Measurements from ENCODE around the gene SDHAF2. TPM values are rescaled to one million over a fixed set of nuclear protein-coding genes. Genes with fewer than 3 reads are reported as not detected.

Gene SDHAF2
- total RNA-seq, 4 donors from 2014 or later, result 32.1 to 84.4 (median 53.8) TPM

GRCh38 chr11:61472868-61473267, 42.9 kb downstream of the SDHAF2 start:
- ATAC-seq, result peak; percentile 71 to 85

GRCh38 chr11:61473370-61474012, 43.6 kb downstream of the SDHAF2 start:
- DNase-seq, result no peak
- in situ Hi-C loops (cut with MboI; ENCODE audit: low sequenced_read_pairs in 4 of 4) (loop anchor here in 2 of 4 donors (10.0 to 25.0 kb wide), 2 partner anchors 161 to 164 kb away; no protein-coding TSS in a partner anchor), intact Hi-C loops (cut with DNase I; ENCODE audit: low total_unique reads) (loop anchor here (1.0 kb wide), 1 partner anchor 25 kb away; no protein-coding TSS in a partner anchor)
- Histone ChIP-seq H3K4me3 (no peak overlapping the region), H3K36me3 (no peaks in the 10 kb centered on the region), H3K27me3 (no peaks in the 10 kb centered on the region), H3K27ac (peak overlapping the region; percentile 88 to 91 (median 89)), H3K4me1 (peaks cover 13 to 26% of the 10 kb centered on the region in 2 donors), H3K9me3 (no peaks in the 10 kb centered on the region)
- ATAC-seq, result no peak
- TF ChIP-seq POLR2A (IDR thresholded peaks at IDR 0.05), result no peak
- TF ChIP-seq CTCF (IDR thresholded peaks at IDR 0.05 in 4 of 5, conservative IDR thresholded peaks at IDR 0.05 in 1 of 5), result no peak

More at GRCh38 chr11:61472868-61473267, 42.9 kb downstream of the SDHAF2 start:
- peak overlapping the region in 1 of 4 donors; percentile 17 for H3K4me3 ChIP-seq
- no peaks in the 10 kb centered on the region for H3K36me3 ChIP-seq
- H3K9me3 ChIP-seq, result no peaks in the 10 kb centered on the region
- DNase-seq, result peak; percentile 63 to 77
- in situ Hi-C loops (cut with MboI; ENCODE audit: low sequenced_read_pairs in 4 of 4), result loop anchor here in 2 of 4 donors (10.0 to 25.0 kb wide), 2 partner anchors 162 to 164 kb away; no protein-coding TSS in a partner anchor
- no peaks in the 10 kb centered on the region for H3K27me3 ChIP-seq
- TF ChIP-seq CTCF (IDR thresholded peaks at IDR 0.05 in 4 of 5, conservative IDR thresholded peaks at IDR 0.05 in 1 of 5) (no peak), POLR2A (IDR thresholded peaks at IDR 0.05) (no peak)
- peaks cover 13 to 26% of the 10 kb centered on the region in 2 donors for H3K4me1 ChIP-seq
- intact Hi-C loops (cut with DNase I; ENCODE audit: low total_unique reads), result loop anchor here (1.0 kb wide), 1 partner anchor 25 kb away; no protein-coding TSS in a partner anchor
- H3K27ac ChIP-seq, result peak overlapping the region; percentile 88 to 91 (median 89)

- no peaks in the 10 kb centered on the region for H3K27me3 ChIP-seq
- intact Hi-C loops (cut with DNase I; ENCODE audit: low total_unique reads), result no loop called here
- ATAC-seq (no peak), DNase-seq (no peak)
- H3K36me3 ChIP-seq, result no peaks in the 10 kb centered on the region
- H3K9me3 ChIP-seq, result no peaks in the 10 kb centered on the region
- peak overlapping the region; percentile 57 to 91 (median 88) for H3K27ac ChIP-seq
- in situ Hi-C loops (cut with MboI; ENCODE audit: low sequenced_read_pairs in 4 of 4), result loop anchor here in 2 of 4 donors (10.0 to 25.0 kb wide), 2 partner anchors 161 to 163 kb away; no protein-coding TSS in a partner anchor
- H3K4me1 ChIP-seq, result peaks cover 13 to 26% of the 10 kb centered on the region in 2 donors
- TF ChIP-seq CTCF (IDR thresholded peaks at IDR 0.05 in 4 of 5, conservative IDR thresholded peaks at IDR 0.05 in 1 of 5), result no peak
- TF ChIP-seq POLR2A (IDR thresholded peaks at IDR 0.05), result no peak
- no peak overlapping the region for H3K4me3 ChIP-seq
Measured at GRCh38 chr11:61474013-61474643, 44.2 kb downstream of the SDHAF2 start.

- DNase-seq (no peak), ATAC-seq (no peak)
- intact Hi-C loops (cut with DNase I; ENCODE audit: low total_unique reads) (loop anchor here (5.0 kb wide), 1 partner anchor 257 kb away; no protein-coding TSS in a partner anchor), in situ Hi-C loops (cut with MboI; ENCODE audit: low sequenced_read_pairs in 4 of 4) (loop anchor here in 3 of 4 donors (5.0 to 10.0 kb wide), 3 partner anchors 42 to 162 kb away; no protein-coding TSS in a partner anchor)
- Histone ChIP-seq H3K9me3 (no peaks in the 10 kb centered on the region), H3K4me1 (peaks cover 13 to 26% of the 10 kb centered on the region in 2 donors), H3K27me3 (no peaks in the 10 kb centered on the region), H3K4me3 (no peak overlapping the region), H3K27ac (peak overlapping the region in 2 of 4 donors; percentile 12 to 88), H3K36me3 (no peaks in the 10 kb centered on the region)
- TF ChIP-seq CTCF (IDR thresholded peaks at IDR 0.05 in 4 of 5, conservative IDR thresholded peaks at IDR 0.05 in 1 of 5) (no peak), POLR2A (IDR thresholded peaks at IDR 0.05) (no peak)
Measured at GRCh38 chr11:61475433-61475832, 45.5 kb downstream of the SDHAF2 start.

Measured in gastrocnemius medialis (tissue), 4 donors.